GM21717 (cell line): ENCODE results near the gene CCDC43.
"Not testable (repeated sequence)": the region's sequence is repeated elsewhere in the genome, so short reads cannot be mapped to it uniquely, and the experiment has no call there.

Source experiments
- ATAC-seq: cut with Tn5 transposase; IDR thresholded peaks from one replicate; pipeline ENCODE4 v1.9.1; 2021; ENCODE audit warnings: mild to moderate bottlenecking, moderate library complexity; ENCODE audit not compliant: unreplicated experiment

Gene CCDC43

DNA sequence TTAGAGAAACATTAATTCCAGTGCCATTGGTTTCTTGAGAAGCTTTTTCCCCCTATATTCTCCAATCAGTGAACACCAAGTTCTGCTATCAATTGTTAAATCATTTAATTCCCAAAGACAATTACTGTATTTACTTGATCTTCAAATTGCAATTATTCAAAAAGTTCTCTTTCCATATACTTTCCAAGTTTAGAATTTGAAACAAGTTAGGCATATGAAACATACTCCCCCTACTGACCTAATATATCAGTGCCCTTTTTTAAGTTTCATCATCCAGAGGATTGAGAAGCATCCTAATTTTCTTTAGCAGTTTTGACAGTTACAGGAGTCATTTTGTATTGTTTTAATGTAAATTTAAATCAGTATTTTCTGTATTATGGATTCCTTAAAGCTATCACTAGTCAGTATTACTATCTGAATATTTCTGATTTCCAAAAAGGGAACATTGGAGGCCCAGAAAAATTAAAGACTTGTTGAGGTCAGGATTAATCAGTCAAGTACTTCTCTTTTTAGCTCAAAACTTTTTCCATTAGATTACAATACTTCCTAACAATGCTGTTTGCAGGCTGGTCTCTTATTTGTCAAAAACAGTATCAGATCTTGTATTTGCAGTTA lies 17.0 kb downstream of the CCDC43 start:
- no peak for ATAC-seq

DNA sequence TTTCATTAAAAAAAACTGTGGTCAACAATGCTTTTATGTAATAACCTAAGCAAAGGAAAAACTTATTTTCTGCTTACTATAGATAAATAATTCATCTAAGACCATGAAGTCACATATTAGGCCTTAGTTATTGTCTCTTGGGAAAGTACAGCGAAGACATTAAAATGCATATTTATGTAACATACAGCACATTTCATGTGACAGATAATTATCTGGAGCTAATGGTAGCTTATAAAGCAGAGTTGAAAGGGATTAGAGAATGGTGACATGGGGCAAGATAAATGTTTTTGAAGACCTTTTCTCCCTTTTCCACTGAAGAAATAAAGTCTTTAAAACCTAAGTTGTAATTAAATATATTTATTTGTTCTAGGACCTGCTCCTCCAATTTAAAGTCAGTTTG lies 23.6 kb downstream of the CCDC43 start:
- ATAC-seq = no peak

DNA sequence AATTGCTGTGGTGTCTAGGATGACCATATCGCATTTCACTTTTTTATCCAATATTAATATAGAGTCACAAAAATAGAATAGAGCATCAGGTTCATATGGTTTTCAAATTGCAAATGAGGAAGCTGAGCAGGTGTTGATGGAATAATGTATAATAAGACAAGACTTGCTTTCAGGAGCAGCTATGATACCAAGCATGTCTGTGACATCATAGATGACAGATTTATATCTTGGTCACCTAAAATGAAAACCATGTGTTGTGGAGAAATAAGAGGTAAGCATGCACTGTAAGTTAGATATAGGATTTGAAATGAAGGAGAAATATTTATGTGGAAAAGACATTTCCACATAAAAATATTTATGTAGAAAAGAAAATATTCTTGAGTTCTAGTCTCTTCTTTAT lies 24.7 kb downstream of the CCDC43 start:
- no peak for ATAC-seq

DNA sequence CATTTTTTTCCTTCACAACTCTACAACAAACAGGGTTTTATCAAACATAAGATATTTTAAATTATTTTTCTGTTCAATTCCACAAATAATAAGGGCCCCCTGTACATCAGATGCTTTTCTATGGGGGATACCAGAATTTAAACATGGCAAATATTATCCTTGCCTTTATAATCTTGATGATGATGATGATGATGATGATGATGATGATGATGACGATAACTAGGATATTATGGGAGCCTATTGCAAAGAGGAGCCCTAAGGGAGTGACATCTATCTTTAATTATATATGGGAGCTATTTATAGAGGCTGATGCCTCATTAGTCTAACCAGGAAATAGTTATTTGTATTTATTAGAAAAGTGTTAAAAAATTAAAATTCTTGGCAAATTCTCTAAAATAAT lies 26.5 kb downstream of the CCDC43 start:
- ATAC-seq = no peak

DNA sequence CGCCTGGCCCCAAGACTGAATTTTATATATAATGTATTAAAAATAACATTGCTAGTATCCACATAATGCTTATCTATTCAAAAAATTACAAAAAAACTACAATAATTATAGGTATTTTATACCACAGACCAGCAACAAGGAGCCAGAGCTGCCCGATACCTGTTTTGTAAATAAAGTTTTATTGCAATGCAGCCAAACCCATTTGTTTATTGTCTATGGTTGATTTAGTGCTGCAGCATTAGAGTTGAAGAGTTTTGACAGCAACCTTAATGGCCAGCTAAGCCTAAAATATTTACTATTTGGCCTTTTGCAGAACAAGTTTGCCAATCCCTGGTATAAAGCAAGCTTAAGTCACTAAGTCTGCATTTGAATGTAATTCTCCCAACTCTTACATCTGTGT lies 27.7 kb downstream of the CCDC43 start:
- ATAC-seq = no peak

DNA sequence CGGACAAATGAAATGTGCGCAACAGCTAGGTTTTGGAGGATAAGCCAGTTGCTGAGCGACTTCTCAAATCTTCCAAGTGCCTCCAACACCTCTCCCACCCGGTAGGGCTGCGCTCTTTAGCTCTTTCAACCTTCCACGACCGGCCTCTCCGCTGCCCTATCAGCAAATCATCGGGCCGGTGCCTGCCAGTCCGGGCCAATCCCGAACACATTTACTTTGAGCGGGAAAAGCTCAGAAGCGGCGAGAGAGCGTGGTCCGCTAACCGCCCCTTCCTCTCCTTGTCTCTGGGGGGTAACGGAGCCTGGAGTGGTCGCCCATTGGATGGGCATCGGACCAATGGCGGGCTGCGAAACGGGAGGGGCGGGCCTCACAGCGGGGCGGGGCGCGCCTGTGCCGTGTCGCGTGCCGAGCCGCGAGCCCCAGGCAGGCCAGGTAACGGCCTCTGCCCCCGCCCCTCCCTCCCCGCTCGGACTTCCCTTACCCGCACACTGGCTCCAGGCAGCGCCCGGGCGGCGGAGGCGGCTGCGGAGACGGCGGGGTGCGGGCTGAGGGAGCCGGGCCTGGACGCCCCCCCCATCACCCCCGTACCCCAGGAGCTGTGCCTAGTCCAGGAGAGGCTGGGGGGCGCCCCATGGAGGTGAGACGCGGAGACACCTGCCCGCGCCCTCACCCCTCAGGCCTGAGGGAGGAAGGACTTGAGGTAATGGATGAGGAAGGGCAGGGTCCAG lies 33.4 kb downstream of the CCDC43 start, which contains the start of gene MEIOC:
MEIOC (plus strand) TSS at position 486 of the 728 bp plus-strand sequence; CDS start at position 632, 146 bp downstream.
- ATAC-seq = no peak

DNA sequence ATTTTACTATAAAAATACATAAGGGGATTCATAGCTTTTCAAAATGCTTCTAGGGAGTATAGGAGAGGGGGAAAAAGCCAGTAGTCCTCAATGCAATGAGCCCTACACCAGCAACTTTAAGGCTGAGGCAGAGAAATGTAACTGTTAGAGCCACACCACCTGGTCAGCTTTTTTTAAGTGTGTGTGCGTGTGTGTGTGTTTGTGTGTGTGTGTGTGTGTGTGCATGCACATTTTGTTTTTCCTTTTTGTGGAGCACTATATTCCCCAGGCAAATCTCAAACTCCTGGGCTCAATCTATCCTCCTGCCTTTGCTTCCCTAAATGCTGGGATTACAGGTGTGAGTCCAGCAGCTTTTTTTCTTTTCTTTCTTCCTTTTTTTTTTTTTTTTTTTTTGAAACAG lies 35.6 kb downstream of the CCDC43 start:
- ATAC-seq = no peak

DNA sequence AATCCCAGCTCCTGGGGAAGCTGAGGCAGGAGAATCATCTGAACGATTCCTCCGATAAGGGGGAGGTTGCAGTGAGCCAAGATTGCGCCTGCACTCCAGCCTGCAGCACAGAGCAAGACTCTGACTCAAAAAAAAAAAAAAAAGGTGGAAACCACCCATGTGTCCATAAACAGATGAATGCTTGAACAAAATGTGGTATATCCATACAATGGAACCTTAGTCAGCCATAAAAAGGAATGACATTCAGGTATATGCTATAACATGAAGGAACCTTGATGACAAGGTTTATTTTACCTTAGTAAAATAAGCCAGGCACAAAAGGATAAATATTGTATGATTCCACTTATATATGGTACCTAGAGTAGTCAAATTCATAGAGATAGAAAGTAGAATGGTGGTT lies 36.2 kb downstream of the CCDC43 start:
- ATAC-seq = no peak

DNA sequence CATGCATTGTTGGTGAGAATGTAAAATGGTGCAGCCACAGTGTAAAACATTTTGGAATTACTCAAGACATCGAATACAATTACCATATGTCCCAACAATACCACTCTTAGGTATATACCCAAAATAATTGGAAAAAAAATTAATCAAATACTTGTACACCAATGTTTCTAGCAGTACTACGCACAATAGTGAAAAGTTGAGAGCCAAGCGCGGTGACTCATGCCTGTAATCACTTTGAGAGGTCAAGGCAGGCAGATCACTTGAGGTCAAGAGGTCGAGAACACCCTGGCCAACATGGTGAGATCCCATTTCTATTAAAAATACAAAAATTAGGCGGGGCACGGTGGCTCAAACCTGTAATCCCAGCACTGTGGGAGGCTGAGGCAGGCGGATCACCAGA lies 36.8 kb downstream of the CCDC43 start:
- ATAC-seq = no peak

DNA sequence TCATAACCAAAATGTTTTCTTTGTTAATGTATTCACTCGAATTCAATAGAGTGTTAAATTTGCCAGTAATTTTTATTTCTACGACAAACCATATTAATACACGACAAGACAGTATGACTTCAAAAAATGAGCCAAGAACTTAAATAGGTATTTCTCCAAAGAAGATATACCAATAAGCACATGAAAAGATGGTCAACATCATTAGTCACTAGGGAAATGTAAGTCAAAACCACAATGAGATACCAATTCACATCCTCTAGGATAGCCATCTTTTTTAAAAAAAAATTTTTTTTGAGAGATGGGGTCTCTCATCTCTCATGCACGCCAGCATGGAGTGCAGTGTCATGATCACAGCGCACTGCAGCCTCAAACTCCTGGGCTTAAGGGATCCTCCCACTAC lies 38.3 kb downstream of the CCDC43 start:
- ATAC-seq = no peak

DNA sequence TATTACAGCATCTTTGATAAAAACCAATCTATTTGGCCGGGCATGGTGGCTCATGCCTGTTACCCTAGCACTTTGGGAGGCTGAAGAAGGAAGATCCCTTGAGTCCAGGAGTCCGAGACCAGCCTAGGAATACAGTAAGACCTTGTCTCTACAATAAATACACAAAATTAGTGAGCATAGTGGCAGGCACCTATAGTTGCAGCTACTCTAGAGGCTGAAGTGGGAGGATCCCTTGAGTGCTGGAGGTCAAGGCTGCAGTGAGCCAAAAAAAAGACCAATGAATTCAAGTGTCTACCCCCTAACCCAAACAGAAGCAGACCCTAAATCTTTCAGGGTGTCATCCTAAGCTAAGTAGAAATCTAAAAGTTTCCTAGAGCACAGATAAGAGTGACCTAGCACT lies 40.6 kb downstream of the CCDC43 start:
- no peak for ATAC-seq

DNA sequence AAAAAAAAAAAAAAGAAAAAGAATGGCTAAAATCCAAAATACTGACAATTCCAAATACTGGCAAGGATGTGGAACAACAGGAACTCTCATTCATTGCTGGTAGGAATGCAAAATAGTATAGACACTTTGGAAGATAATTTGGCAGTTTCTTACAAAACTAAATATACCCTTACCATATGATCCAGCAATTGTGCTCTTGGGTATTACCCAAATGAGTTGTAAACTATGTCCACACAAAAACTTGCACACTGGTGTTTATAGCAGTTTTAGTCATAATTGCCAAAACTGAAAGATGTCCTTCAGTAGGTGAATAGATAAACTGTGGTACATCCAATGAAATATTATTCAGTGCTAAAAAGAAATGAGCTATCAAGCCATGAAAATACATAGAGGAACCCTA lies 41.8 kb downstream of the CCDC43 start:
- ATAC-seq = no peak

DNA sequence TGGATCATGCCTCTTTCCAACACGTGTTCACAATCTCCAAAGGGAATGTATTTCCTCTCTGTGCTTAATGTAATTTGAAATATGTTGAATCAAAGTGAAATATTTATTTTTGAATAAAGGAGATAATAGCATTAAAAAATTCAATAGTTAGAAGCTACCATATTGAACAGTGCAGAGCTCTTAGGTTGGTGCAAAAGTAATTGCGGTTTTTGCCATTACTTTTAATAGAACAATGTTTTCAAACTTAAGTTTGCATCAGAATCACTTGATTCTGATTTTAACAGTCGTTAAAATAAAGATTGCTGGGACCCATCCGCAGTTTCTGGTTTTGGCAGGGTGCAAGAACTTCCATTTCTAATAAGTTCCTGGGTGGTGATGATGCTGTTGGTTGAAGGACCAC lies 43.3 kb downstream of the CCDC43 start:
- no peak for ATAC-seq

DNA sequence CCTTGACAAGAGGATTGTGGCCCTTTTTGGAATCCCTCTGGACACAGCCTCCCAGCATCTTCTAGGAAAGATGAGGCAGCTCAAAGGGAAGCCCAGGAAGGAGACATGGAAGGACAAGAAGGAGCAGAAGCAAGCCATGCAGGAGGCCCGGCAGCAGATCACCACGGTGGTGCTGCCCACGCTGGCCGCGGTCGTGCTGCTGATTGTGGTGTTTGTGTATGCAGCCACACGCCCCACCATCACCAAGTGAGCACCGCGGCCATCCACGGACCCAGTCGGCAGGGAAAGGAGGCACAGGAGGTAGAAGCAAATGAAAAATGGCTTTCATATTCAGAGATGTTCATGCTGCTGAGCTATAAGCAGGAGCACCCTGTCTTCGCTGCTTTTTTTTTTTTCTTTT lies 44.2 kb downstream of the CCDC43 start:
- ATAC-seq = no peak

DNA sequence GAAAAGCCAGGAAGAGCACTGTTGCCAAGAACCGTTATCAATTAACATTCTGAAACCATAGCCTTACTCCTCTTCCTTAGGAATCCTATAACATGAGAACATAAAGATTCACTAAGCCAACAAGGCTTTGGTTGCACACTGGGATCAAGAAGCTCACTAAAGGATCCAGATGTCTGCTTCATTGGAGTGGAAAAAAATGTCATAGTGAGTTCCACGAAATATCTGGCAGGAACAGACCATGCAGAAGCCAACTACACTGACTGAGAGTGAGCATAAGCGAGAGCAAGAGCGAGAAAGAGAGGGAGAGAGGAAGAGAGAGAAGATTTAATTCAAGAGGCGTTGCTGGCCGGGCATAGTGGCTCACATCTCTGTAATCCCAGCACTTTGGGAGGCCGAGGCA lies 46.7 kb downstream of the CCDC43 start:
- no peak for ATAC-seq

DNA sequence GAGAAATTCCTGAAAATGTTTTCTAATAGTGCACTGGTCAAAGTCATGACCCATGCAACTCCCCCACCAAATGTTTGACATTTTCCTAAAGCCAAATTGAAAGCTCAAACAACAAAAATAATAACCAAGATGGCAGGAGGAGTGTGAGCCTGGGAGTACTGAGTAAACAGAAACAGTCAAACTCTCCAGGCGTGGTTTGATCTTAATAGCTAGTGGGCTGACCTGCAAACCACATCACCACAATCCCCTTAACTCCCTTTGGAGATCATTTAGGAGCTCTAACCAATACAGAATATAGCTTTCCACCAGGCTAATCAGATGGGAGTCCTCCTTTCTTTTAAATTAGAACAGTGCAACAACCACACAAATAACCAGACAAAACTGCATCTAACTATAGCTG lies 52.5 kb downstream of the CCDC43 start:
- no peak for ATAC-seq

DNA sequence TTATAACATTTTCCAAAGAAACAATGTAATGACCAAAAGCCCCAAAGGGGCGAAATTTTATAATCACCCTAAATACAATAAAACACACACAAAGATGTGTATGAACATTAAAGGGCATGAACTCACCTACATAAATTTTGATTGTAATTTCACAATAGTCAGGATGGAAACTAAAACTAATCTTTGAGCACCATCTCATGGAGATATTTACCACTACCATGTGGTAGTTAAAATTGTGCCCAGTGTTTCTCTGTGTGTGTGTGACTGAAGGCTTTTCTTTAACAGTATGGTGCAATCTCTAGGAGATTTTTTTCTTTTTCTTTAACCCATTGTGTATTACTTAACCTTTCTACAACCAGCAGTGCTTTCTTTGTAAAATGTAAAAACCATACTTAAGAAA lies 53.0 kb downstream of the CCDC43 start:
- ATAC-seq = no peak

DNA sequence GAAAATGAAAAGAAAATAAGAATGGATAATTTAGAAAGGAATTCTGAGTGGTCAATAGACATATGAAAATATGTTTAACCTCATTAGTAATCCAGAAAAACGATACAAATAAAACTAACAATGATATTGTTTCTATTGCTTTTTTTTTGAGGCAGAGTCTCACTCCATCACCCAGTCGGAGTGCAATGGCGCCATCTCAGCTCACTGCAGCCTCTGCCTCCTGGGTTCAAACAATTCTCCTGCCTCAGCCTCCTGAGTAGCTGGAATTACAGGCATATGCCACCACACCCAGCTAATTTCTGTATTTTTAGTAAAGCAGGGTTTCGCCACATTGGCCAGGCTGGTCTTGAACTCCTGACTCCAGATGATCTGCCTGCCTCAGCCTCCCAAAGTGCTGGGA lies 55.2 kb downstream of the CCDC43 start:
- ATAC-seq = not testable (repeated sequence)

DNA sequence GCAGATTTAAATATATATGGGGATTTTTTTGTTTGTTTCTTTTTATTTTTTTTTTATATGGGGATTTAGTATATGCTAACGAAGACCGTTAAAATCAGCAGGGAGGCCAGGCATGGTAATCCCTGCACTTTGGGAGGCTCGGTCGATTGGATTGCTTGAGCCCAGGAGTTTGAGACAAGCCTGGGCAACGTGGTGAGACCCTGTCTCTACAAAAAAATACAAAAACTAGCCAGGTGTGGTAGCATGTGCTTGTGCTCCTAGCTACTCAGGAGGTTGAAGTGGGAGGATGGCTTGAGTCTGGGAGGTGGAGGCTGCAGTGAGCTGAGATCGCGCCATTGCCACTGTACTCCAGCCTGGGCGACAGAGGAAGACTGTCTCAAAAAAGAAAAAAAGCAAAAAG lies 55.6 kb downstream of the CCDC43 start:
- no peak for ATAC-seq

DNA sequence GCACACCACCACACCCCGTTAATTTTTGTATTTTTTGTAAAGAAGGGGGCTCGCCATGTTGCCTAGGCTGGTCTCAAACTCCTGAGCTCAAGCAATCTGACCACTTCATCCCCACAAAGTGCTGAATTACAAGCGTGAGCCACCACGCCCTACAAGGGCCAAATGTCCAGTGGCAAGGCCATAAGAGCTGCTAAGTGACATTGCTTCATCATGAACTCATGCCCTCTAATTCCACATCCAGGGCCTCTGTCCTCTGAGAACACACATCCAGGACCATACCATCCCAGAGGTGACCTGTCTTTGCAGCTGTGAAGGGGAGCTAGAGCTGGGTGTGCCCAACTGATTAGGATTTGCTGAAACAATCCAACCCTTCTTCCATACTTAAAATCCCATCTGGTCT lies 58.9 kb downstream of the CCDC43 start:
- ATAC-seq = no peak

DNA sequence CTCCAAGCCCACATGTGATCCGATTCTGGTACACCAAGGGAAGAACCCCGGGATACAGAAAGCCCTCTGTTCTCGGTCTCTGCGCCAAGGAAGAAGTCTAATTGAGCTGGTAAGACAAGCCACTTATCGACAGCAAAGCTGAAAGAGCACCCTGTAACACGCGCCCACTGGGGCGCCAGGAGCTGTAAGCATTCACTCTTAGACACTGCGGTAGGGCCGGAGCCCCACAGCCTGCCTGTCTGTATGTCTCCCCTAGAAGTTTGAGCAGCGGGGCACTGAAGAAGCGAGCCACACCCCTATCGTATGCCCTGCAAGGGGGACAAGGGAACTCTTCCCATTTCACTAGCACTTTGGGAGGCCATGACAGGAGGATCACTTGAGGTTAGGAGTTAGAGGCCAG lies 60.3 kb downstream of the CCDC43 start:
- ATAC-seq = no peak

DNA sequence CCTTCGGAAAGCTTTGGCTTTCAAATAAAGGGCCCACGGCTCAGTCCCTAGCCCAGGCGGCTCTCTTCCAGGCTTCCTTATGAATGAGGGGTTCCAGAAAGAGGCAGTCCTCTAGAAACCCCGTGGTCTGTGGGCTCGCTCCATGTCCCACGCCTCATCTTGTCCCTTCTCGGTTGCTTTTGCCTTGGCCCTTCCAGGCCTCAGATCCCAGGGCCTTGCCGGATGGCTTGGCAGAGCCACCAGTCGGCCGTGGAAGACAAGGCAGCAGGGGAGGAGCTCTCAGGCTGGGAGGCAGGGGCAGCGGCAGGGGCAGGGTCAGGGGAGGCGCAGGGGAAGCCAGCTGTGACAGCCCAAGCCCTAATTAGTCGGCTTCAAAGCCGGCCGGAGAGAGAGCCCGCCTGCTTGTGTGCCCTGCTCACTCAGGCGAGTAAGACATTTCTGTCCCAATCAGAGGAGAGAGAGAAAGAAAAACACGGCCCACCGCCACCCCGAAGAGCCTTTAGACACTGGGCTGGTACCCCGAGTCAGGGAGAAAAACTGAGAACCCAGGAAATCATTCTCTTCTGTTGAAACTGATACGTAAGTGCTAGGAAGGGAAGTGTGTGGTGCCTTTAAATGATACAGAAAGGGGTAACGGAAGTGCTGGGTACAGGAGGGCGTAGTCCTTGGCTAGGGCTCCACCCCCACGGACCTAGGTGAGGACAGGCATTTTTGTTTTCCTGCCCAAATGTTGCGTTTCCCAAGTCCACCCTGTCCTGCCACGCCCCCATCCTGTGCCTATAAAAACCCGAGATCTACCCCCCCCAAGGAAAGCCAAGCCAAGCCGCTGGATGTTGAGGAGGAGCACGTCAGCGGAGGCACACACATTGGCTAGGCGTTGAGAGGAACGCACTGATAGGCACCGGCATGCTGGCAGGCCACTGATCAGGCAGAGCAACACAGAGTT lies 61.1 kb downstream of the CCDC43 start:
- ATAC-seq = no peak
